Activated gamma-delta T cell treated with Interleukin-2 at 50 U/mL for 16 hours (primary cell): ENCODE measurements around the gene CELA2A.
"Not testable (repeated sequence)": the region's sequence is repeated elsewhere in the genome, so short reads cannot be mapped to it uniquely, and the experiment has no call there.

ENCODE experiments used
- DNase-seq: peaks from one replicate; pipeline ENCODE4 v3.0.0-alpha.2; 2020

The CELA2A gene

DNA sequence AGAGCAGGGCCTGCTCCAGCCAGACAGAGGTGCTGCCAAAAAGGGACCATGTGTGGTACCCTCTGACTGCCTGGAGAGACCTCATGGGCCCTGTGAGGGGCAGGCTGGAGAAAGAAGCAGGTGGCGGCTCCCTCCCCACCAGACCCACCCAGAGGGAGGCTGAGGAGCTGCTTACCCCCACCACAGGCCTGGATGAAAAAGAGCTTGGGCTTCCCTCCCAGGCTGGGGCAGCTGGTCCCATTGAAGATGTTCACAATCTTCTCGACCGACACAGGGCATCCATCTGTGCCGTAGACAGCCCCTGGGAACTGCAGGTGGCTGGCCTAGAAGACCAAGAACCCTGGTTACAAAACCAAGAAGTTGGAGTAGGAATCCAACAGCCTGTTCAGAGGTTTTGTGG, 47.9 kb downstream of the CELA2A start:
- no peak for DNase-seq

DNA sequence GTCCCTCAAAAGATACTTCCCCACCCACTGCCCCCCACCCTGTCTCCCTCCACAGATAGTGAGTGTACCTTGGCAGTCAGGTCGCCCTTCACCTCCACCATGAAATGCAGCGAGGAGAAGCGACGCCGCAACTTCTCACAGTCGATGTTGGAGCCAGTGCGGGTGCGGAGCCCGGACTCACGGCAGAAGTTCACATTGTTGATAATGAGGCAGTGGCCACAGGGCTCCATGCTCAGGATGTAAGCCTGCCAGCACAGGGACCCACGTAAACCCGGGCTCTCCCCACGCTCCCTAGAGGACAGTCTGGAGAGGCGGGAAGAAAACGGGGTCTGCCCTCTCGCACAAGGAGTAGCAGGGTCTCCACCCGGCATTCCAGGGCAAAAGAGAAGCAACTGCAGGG, 50.3 kb downstream of the CELA2A start:
- DNase-seq = no peak

DNA sequence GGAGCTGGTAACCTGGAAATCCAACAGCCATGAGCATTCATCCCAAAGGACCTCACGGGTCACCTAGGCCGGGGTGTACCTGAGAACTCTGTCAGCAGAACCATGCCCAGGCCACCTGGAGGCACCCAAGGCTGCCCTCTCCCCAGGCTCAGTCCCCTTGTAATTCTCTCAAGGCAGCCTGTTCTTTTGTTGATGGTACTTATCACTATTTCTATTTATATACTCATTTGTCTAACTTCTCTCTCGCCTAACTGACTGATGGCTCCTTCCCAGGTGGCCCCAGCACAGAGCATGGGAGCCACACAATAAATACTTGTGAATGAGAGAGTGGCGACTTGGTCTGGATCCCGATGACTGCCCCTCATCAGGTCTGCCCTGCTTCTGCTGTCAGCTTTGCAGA, 50.7 kb downstream of the CELA2A start:
- DNase-seq = no peak

DNA sequence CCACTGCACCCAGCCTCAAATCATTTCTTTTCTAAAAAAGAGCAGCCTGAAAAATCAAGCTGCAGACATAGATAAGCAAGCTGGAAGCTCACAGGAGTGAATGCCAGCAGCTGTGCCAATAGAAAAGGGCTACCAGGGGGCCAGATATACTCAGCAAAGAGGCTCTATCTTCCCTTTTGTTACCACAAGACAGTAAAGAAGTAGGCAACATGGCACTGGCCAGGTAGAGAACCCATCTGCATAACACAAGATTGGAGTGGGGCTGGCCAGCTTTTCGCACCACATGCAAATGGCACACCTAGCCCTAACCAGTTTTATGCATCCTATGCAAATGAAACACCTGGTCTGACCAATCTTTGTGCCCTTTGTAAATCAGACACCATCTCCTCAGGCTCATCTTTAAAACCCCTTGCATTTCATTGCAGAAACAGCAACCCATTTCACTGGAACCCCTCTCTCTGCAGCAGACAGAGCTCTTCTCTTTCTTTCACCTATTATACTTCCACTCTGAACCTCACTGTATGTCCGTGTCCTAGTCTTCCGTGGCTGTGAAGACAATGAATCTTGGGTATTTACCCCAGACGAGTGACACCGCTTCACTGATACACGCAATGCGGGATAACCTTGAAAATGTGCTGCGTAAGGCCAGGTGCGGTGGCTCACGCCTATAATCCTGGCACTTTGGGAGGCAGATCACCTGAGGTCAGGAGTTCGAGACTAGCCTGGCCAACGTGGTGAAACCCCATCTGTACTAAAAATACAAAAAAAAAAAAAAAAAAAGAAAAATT, 52.4 kb downstream of the CELA2A start:
- no peak for DNase-seq

DNA sequence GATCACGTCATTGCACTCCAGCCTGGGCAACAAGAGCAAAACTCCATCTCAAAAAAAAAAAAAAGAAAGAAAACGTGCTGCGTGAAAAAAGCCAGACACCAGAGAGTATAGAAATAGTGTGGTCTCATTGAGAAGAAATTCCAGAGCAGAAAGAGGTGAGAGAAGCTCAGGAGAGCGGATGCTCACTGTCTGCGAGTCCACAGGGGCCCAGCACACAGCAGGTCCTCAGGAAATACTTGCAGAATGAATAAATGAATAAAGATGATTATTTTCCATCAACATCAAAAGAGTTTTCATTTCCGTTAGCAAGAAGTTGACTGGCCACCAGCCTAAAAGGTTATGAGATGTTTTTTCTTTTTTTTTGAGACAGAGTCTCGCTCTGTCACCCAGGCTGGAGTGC, 53.1 kb downstream of the CELA2A start:
- no peak for DNase-seq

DNA sequence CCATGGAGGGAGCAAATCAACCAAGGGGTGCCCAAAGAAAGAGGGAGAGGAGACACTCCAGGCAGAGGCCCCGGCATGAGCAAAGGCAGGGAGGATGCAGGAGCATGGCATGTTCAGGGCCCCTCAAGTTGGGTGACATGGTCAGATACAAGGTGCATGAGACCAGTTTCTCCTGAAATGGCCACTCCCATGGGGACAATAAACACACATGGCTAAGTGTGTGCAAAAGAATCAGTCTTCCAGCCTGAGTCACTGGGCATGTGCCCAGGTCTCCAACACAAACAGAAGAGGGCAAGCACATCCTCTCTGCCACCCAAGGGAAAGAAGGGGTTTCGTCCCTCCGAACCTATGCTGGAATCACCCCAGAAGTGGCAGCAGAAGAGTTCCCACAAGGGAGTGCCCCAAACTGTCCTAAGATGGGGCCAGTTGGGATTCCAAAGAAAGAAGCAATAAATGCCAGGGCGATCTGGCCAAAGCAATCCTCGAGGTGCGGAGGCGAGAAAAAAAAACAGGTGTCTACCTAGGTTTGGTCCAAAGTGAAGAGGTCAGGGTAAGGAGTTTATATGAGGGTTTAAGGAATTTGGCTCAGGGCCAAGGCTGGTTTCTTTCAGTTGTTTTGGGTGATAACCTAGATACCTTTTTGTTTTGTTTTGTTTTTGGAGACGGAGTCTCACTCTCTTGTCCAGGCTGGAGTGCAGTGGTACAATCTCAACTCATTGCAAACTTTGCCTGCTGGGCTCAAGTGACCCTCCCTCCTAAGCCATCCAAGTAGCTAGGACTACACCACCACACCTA, 54.3 kb downstream of the CELA2A start:
- no peak for DNase-seq

DNA sequence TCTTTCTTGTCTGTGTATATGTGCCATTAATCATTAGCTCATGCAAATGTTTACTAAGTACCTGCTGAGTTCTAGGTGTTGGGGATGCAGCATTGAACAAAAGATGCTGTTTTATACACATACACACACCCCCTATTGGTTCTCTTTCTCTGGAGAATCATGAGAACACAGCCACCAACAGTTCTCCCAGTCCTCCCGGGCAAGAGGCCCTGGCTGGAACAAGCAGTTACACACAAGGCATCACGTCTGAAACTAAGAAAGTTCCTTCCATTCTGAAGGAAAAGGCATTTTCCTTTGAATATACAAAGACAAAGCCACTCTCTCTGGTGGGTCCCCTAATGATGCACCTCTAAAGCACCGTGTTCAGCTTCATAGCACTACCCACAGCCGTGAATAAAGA, 56.7 kb downstream of the CELA2A start:
- no peak for DNase-seq

DNA sequence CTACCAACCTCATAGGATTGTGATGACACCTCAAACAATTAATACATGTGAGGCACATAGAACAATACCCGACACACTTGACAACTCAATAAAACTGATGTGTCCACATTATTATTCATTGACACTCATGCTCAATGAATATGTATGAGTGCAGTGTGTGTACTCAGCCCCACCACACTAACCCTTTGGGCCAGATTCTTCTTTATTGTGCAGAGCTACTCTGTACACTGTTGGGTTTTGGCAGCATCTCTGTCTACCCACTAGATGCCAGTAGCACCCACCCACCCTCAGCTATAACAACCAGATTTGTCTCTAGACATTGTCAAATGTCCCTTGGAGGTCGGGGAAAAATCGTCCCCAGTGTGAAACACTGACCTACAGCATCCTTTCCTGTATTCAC, 57.4 kb downstream of the CELA2A start:
- DNase-seq = no peak

DNA sequence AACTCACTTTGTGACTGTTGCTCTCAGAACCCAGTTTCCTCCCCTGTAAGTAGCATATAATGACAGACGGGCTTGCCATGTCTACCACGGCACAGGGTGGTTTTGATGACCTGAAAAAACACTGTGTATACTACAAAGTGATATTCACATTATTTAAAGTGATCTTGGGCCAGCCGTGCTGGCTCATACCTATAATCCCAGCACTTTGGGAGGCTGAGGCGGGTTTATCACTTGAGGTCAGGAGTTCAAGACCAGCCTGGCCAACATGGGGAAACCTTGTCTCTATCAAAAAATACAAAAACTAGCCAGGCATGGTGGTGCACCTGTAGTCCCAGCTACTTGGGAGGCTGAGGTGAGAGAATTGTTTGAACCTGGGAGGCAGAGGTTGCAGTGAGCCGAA, 58.0 kb downstream of the CELA2A start:
- DNase-seq = not testable (repeated sequence)

DNA sequence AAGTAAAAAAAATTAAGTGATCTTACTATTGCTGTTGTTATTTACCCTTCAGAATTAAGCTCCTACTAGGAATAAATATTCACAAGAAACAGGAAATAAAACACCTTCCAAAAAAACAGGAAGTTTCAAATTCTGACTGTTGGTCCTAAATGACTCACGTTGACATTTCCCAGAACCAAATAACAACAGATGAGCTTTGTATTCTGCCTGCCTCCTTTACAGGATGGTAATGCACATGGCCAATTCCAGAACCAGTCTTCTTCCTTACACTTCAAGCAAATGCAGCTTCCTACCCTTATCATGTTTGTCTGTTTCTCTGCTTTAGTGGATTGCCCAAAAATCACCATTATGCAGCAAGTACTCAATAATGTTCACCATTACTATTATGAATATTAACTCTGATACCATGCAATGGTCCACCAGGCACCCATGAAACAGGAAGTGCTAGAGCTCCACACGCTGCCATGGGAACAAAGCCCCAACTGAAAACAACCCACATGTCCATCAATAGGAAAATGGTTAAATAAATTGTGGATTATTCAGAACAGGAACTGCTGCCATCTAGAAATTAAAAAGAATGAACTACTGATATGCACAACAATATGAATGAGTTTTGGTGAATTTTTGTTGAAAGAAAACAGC, 58.6 kb downstream of the CELA2A start:
- no peak for DNase-seq

DNA sequence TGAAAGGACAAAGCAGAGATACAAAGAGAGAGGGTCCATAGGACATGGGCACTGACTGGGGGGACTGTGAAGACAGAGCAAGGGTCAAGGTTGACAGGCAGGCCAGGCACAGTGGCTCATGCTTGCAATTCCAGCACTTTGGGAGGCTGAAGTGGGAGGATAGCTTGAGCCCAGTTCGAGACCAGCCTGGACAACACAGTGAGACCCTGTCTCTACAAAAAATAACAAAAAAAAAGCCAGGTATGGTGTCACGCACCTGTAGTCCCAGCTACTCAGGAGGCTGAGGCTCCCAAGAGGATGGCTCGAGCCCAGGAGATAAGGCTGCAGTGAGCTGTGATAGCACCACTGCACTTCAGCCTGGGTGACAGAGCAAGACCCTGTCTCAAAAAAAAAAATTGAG, 63.1 kb downstream of the CELA2A start:
- DNase-seq = no peak

DNA sequence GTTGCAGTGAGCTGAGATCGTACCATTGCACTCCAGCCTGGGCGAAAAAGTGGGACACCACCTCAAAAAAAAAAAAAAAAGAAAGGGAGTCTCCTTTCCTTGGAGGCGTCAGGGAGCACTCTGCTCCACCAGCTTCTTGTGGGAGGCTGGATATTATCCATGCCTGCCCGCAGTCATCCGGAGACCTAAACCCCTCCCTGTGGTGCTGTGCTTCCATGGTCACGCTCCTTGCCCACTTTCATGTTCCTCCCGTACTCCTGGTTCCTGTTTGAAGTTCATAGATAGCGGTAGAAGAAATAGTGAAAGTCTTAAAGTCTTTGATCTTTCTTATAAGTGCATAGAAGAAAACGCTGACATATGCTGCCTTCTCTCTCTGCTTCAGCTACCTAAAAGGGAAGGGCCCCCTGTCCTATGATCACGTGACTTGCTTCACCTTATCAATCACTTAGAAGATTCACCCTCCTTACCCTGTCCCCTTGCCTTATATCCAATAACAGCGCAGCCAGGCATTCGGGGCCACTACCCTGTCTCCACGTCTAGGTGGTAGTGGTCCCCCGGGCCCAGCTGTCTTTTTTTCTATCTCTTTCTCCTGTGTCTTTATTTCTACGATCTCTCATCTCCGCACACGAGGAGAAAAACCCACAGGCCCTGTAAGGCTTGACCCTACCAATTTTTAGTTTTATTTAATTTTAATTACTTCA, 64.8 kb downstream of the CELA2A start:
- not testable (repeated sequence) for DNase-seq
